GM10248 (cell line): ENCODE measurements around the gene CDKN3.

Source experiments
- CTCF ChIA-PET: fragments of 300-600 bp; sonication (Branson Sonifier 250); formaldehyde crosslinking; extraction: SDS; loops from one replicate; lab custom pipeline; 2021; ENCODE audit warnings: antibody characterized with exemption; lab: Yijun Ruan, JAX
- POLR2A ChIA-PET: fragments of 350-650 bp; sonication (Branson Sonifier 250); formaldehyde crosslinking; extraction: SDS; loops from one replicate; lab custom pipeline; 2020; ENCODE audit warnings: antibody characterized with exemption; lab: Yijun Ruan, JAX
- DNase-seq: peaks from one replicate; pipeline ENCODE4 v3.0.0; 2012; ENCODE audit errors: extremely low spot score
- TF ChIP-seq, protein P1 (sequence below): IDR thresholded peaks from 2 replicates; pipeline ENCODE4 v1.5.1; 2012; ENCODE audit warnings: mild to moderate bottlenecking, low read depth; ENCODE audit errors: extremely low read depth, missing control alignments, control extremely low read depth

Gene CDKN3

DNA sequence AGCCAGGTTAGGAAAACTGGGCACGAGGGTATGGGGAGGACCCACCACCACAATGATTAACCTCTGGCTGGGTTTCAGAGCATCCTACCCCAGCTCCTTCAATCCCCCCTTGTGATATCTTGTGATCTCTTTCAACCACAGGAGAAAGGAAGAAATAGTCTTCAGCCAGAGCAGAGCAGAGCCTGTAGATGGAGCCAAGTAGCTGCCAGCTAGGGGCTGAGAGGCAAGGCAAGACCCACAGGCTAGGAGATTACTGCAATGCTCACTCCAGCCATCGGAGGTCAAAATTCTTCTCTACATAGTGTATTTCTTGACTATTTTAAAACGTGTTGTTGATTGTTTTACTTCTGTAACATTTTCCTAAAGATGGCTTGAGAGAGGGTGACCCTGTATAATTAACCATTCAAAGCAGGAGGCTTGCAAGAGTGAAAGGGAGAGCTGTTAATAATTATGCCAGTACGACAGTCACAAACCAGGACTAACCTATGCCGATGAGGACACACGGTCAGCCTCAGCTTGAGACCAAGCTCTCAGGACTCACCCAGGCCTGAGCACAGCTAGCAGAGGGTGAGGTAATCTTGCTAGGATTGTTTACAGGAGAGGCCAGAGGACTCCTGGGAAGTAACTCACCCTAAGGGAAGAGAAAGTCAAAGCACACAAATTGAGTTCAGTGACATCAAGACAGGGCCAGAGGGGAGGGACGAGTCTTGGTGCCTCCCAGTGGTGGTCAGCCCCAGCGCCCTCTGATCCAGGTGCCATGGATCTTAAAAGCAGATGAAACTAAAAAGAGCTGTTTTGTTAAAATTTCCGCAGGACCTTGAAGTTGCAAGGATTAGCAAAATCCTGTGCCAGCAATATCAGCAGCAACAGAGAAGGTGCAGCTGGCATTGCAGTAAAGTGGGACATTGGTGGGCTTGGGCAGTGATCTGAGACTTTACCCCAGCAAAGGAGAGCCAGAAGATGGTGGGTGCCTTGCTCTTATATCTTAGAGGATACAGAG lies 29.8 kb upstream of the CDKN3 start:
- CTCF ChIA-PET: interaction anchor here (0.8 to 2.8 kb wide), 11 partner anchors 14 to 406 kb away, joined by 3 to 13 read pairs (median 4); partner anchors contain the start of gene CDKN3
- POLR2A ChIA-PET: no interaction called here
- TF ChIP-seq, protein P1, sequence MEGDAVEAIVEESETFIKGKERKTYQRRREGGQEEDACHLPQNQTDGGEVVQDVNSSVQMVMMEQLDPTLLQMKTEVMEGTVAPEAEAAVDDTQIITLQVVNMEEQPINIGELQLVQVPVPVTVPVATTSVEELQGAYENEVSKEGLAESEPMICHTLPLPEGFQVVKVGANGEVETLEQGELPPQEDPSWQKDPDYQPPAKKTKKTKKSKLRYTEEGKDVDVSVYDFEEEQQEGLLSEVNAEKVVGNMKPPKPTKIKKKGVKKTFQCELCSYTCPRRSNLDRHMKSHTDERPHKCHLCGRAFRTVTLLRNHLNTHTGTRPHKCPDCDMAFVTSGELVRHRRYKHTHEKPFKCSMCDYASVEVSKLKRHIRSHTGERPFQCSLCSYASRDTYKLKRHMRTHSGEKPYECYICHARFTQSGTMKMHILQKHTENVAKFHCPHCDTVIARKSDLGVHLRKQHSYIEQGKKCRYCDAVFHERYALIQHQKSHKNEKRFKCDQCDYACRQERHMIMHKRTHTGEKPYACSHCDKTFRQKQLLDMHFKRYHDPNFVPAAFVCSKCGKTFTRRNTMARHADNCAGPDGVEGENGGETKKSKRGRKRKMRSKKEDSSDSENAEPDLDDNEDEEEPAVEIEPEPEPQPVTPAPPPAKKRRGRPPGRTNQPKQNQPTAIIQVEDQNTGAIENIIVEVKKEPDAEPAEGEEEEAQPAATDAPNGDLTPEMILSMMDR: peak; percentile 73
- DNase-seq: peak; percentile 28

DNA sequence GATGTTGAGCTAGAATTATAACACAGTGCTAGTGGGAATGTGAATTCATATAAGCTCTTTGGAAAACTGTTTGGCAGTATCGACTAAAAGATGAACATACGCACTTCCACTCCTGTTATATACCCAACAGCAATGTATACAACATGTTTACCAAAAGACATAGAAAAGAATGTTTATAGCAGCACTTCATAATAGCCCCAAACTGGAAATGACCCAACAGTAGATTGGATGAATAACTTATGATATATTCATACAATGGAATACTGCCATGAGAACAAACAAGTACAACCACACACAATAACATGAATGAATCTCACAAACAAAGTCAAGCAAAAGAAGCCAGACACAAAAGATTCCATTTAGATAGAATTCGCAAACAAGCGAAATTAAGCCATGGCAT lies 28.5 kb upstream of the CDKN3 start:
- CTCF ChIA-PET: interaction anchor here (1.0 to 2.8 kb wide), 4 partner anchors 17 to 30 kb away, joined by 4 to 13 read pairs (median 6); partner anchors contain the start of gene CDKN3
- TF ChIP-seq, protein P1: no peak
- POLR2A ChIA-PET: no interaction called here

DNA sequence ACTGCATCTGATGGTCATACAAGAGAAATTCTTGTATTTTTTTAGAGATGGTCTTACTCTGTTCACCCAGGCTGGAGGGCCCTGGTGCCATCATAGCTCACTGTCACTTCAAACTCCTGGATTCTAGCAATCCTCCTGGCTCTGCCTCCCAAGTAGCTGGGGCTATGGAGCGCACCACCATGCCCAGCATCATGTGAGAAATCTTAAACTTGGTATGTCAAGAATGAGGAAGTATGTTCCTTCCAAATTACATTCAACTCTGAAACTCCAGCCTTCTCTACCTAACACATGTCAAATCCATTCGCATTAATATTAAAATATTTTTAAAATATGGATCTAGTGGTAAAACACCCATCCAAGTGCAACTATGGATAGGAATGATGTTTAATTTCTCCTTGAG lies 27.5 kb upstream of the CDKN3 start:
- ChIA-PET POLR2A (no interaction called here), CTCF (interaction anchor here (2.8 kb wide), 1 partner anchor 22 kb away, joined by 13 read pairs; no protein-coding TSS in a partner anchor)
- DNase-seq: no peak
- TF ChIP-seq, protein P1: no peak

More for the DNA sequence above, 28.5 kb upstream of the CDKN3 start:
- DNase-seq: no peak

DNA sequence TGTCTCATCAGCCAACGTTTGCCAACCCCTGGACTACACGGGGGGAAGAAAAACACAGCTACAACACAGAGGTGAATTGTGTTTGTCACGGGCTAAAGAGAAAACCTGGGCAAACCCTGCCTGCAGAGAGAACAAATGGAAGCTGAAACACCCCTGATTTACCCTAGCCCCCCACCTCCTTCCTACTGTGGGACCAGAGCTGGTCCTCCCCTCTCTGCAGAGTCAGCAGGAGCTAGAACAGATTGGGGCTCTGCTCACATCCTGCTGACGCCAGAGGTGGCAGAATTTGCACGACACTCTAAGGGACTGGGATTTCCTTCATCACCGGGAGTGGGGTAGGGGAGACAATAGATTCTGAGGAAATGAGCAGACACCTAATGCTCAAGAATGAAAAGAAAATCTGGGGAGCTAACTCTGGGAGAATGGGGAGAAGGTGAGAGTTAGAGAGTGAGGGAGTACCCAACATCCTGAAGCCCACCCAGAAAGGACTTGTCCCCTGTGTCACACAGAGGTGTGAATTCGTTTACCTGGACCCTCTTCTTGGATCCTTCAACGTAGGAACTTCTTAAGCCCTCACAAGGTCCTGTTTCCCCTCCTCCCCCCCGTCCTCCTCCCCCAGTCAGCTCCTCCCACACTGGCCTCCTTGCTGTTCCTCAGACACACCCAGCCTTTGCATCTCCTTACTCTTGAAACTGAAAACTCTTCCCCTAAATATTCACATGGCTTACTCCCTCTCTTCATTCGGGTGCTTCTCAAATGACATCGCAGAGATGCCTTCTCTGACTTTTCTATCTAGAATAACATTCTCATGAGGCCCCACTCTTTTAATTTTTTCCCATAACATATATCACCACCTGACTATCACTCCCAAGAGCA lies 26.2 kb upstream of the CDKN3 start:
- ChIA-PET POLR2A (interaction anchor here (0.6 kb wide), 1 partner anchor 405 kb away, joined by 11 read pairs; no protein-coding TSS in a partner anchor), CTCF (interaction anchor here (1.6 kb wide), 1 partner anchor 11 kb away, joined by 4 read pairs; no protein-coding TSS in a partner anchor)
- no peak for DNase-seq
- TF ChIP-seq, protein P1: no peak

DNA sequence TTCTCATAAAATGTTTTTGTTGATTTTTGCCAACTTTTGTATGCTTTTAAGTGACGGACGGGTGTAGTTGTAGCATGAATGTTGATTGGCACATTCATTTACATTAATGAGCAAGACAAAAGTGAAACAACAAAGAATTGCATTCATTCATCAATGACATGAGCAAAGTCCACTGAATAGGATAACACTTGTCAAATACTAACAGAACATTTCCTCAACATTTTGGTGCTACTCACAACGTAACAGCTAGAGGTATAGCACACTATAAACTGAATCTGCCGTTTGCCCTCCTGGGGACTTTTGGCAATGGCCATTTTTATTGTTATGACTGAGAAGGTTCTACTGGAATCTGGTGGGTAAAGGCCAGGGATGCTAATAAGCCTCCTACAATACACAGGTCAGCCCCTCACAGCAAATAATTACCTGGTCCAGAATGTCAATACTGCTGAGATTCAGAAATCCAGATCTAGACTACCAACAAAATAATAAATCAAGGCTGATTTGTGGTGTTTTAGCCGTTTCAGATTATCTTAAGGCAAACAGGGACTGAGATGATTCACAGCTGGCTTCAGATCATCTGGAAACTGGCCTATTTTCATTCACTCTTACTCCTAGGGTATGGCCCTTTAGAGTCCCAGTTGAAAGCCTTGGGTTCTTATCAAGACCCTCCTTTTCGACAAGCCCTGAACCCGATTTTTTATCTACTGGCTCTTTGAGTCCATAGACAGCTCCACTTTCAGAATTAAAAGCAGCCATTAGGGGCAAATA lies 22.5 kb upstream of the CDKN3 start:
- CTCF ChIA-PET: interaction anchor here (0.8 to 1.3 kb wide), 2 partner anchors 13 to 27 kb away, joined by 3 to 4 read pairs; no protein-coding TSS in a partner anchor
- TF ChIP-seq, protein P1: no peak
- no peak for DNase-seq
- POLR2A ChIA-PET: no interaction called here
